Esophagus squamous epithelium (tissue), 5 donors: ENCODE data around the gene ADAM12. TPM values are rescaled to one million over a fixed set of nuclear protein-coding genes. Genes with fewer than 3 reads are reported as not detected.
"Not testable (repeated sequence)": the region's sequence is repeated elsewhere in the genome, so short reads cannot be mapped to it uniquely, and the experiment has no call there.

Experiments
- DNase-seq: peaks from one replicate; lab custom pipeline; 2025; lab: John Stamatoyannopoulos, UW
- H3K27ac ChIP-seq, 4 donors: fragments of 200-600 bp; sonication (generic); one replicate each; pipeline ENCODE4 v1.5.1; 2016 to 2019; ENCODE audit warnings: mild to moderate bottlenecking in 1 of 4
- H3K27me3 ChIP-seq, 4 donors: fragments of 200-600 bp; sonication (generic); 1 replicate in 3 of 4; 2 replicates in 1 of 4; pipeline versions ENCODE4 v1.5.1 to v1.6.0; 2017 to 2021; ENCODE audit warnings: antibody characterized with exemption in 1 of 4
- H3K36me3 ChIP-seq, 3 donors: fragments of 200-600 bp; sonication (generic); one replicate each; pipeline ENCODE4 v1.5.1; 2016 to 2019
- H3K4me1 ChIP-seq, 3 donors: fragments of 200-600 bp; sonication (generic); one replicate each; pipeline ENCODE4 v1.5.1; 2017 to 2019
- H3K4me3 ChIP-seq, 4 donors: fragments of 200-600 bp; sonication (generic); 1 replicate in 3 of 4; 2 replicates in 1 of 4; pipeline ENCODE4 v1.5.1; 2016 to 2019; ENCODE audit warnings: mild to moderate bottlenecking in 2 of 4, moderate library complexity in 1 of 4
- H3K9me3 ChIP-seq, 3 donors: fragments of 200-600 bp; sonication (generic); one replicate each; pipeline ENCODE4 v1.5.1; 2016 to 2019
- CTCF ChIP-seq, 6 experiments: fragments of 450-650 bp in 4 of 6; fragments of 200-600 bp in 2 of 6; sonication (generic) in 2 of 6; IDR thresholded peaks; one replicate each; pipeline ENCODE4 v1.5.1; 2016 to 2019; ENCODE audit warnings: antibody characterized with exemption in 6 of 6, mild to moderate bottlenecking in 4 of 6, moderate library complexity in 4 of 6
- POLR2A ChIP-seq, 4 donors: fragments of 450-650 bp; IDR thresholded peaks; one replicate each; pipeline ENCODE4 v1.6.1; 2017; ENCODE audit warnings: antibody characterized with exemption in 4 of 4, mild to moderate bottlenecking in 4 of 4, moderate library complexity in 3 of 4
- WGBS, 2 donors: methylation state at CpG; one replicate each; pipeline ENCODE4 v1.1.5; 2018; 5-methylcytosine and 5-hydroxymethylcytosine counted together
- intact Hi-C: fragments of 100-400 bp; cut with DNase I; formaldehyde crosslinking; loops from one replicate; pipeline ENCODE4 v1.15.0; 2022
- total RNA-seq, 4 donors: library from RNA; depleted of rRNA; stranded (reverse); fragments of >200 nt; gene quantifications; one replicate each; pipeline ENCODE4 v1.1.0, GENCODE V29; 2016
- donor health status: DM: yes; HTN: yes; CAD: no.

ADAM12 gene
- total RNA-seq, 4 donors from 2014 or later, result 0.57 to 1.1 (median 0.76) TPM; not detected in 1

DNA sequence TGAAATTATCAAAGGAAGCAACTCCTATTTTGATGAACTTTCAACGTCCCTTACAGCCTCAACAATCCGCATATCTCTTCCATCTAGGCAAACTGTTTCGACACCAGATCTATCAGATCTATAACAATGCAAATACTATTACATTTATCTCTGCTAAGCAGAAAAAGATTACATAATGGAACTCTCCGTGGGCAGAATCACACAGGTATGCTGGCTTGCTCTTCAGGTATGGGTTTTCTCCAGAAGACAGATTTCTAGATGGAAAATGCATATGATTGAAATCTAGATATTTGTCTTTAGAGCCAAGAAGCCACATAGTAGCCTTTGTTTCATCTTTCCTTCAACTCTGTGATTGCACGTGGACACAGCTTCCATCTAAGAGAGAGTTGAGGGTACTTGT, 38.6 kb downstream of the ADAM12 start:
- Histone ChIP-seq H3K27ac (no peak overlapping the region), H3K27me3 (no peaks in the 10 kb centered on the region), H3K4me3 (no peak overlapping the region), H3K9me3 (no peaks in the 10 kb centered on the region), H3K36me3 (no peaks in the 10 kb centered on the region), H3K4me1 (no peaks in the 10 kb centered on the region)
- WGBS, 2 donors, result 60 to 67% methylated on average over 5 of the region's 5 CpGs
- intact Hi-C loops, result no loop called here
- DNase-seq, result no peak
- TF ChIP-seq CTCF (IDR thresholded peaks at IDR 0.05), result no peak
- no peak for TF ChIP-seq POLR2A (IDR thresholded peaks at IDR 0.05)

DNA sequence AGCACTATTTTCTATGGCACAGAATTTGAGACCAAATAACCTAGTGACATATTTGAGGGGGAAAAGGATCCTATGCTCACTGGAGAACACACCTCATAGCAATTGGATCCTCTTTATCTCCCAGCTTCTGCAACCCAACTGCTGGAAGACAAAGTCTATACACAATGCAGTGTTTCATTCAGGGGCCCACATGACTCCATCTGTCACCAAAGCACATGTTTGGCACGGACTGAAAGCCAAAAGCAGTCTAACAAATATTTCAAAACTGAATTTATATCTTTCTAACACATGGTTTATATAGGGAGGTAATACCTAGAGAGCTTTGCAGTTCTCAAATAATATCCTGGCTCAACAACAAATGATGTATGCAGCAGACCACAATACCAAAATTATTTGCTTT, 39.2 kb downstream of the ADAM12 start:
- no peak overlapping the region for H3K4me3 ChIP-seq
- H3K27ac ChIP-seq, result no peak overlapping the region
- H3K9me3 ChIP-seq, result no peaks in the 10 kb centered on the region
- TF ChIP-seq CTCF (IDR thresholded peaks at IDR 0.05), result no peak
- TF ChIP-seq POLR2A (IDR thresholded peaks at IDR 0.05), result no peak
- intact Hi-C loops, result no loop called here
- H3K27me3 ChIP-seq, result no peaks in the 10 kb centered on the region
- H3K36me3 ChIP-seq, result no peaks in the 10 kb centered on the region
- no peaks in the 10 kb centered on the region for H3K4me1 ChIP-seq
- 18 to 31% methylated on average over 1 of the region's 1 CpG for WGBS, 2 donors
- DNase-seq, result no peak

GRCh38 chr10:126343496-126343895, 44.8 kb downstream of the ADAM12 start:
- H3K4me3 ChIP-seq, H3K9me3 ChIP-seq, H3K27me3 ChIP-seq, H3K36me3 ChIP-seq, DNase-seq, H3K27ac ChIP-seq, H3K4me1 ChIP-seq, intact Hi-C loops: not testable (repeated sequence)
- WGBS, 2 donors, result 57 to 79% methylated on average over 2 of the region's 2 CpGs

DNA sequence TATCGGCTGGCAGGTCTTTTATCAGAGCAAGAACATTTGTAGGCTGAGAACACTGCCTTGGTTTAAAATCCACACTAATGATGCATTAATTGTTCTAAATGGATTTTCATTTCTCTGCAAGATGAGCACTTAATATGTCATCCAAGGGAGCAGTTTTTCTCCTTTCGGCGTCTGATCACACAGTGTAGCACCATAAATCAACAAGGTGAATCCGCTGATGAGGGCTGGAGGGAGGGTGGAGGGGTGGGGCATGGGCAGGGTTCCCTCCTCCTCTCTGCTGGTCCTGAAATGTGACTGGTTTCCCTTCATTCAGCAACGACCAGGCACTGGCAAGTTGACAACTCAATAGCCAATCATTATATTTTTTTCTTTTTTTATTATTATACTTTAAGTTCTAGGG, 45.6 kb downstream of the ADAM12 start:
- H3K36me3 ChIP-seq, result no peaks in the 10 kb centered on the region
- H3K9me3 ChIP-seq, result no peaks in the 10 kb centered on the region
- 63 to 72% methylated on average over 5 of the region's 5 CpGs for WGBS, 2 donors
- no peak for DNase-seq
- H3K4me1 ChIP-seq, result no peaks in the 10 kb centered on the region
- H3K27ac ChIP-seq, result no peak overlapping the region
- H3K27me3 ChIP-seq, result no peaks in the 10 kb centered on the region
- TF ChIP-seq CTCF (IDR thresholded peaks at IDR 0.05) (no peak), POLR2A (IDR thresholded peaks at IDR 0.05) (no peak)
- intact Hi-C loops, result no loop called here
- H3K4me3 ChIP-seq, result no peak overlapping the region

DNA sequence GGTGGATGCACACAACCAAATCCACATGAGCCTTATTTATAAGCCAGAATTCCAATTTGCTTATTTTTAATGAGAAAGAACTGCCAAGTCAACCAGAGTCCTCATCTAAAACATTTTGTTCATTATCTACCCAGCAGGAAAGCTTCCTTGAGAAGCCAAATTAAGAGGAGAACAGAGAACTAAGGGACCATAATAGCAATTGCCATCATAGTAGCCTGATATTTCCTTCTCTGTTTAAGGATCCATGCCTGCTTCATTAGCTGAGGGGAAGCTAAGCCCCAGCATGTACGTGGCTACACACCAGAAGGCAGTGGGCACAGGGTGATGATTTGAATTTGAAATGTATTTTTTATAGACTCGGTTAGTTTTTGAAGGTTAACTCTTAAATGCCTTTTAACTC, 46.8 kb downstream of the ADAM12 start:
- no peaks in the 10 kb centered on the region for H3K4me1 ChIP-seq
- no peak overlapping the region for H3K4me3 ChIP-seq
- TF ChIP-seq POLR2A (IDR thresholded peaks at IDR 0.05) (no peak), CTCF (IDR thresholded peaks at IDR 0.05) (no peak)
- 48 to 59% methylated on average over 2 of the region's 2 CpGs for WGBS, 2 donors
- DNase-seq, result no peak
- H3K36me3 ChIP-seq, result no peaks in the 10 kb centered on the region
- H3K27me3 ChIP-seq, result no peaks in the 10 kb centered on the region
- intact Hi-C loops, result no loop called here
- no peaks in the 10 kb centered on the region for H3K9me3 ChIP-seq
- H3K27ac ChIP-seq, result no peak overlapping the region

- no peak for DNase-seq
- Histone ChIP-seq H3K9me3 (no peaks in the 10 kb centered on the region), H3K36me3 (no peaks in the 10 kb centered on the region), H3K27ac (no peak overlapping the region), H3K4me1 (no peaks in the 10 kb centered on the region), H3K27me3 (no peaks in the 10 kb centered on the region), H3K4me3 (no peak overlapping the region)
- intact Hi-C loops, result no loop called here
- TF ChIP-seq CTCF (IDR thresholded peaks at IDR 0.05), result no peak
- no peak for TF ChIP-seq POLR2A (IDR thresholded peaks at IDR 0.05)
- WGBS, 2 donors, result 70 to 89% methylated on average over 1 of the region's 1 CpG
Observed at GRCh38 chr10:126337251-126337810, 50.9 kb downstream of the ADAM12 start.
